ENCODE measurements around the gene RAG1. TPM values are rescaled to one million over a fixed set of nuclear protein-coding genes. Genes with fewer than 3 reads are reported as not detected.

Gene RAG1
- total and polyA plus RNA-seq, 2 of the 13 experiments (the other 11 are each of a cell fraction or from before 2014, with no cell fraction given), result 0.11 to 0.15 TPM

DNA sequence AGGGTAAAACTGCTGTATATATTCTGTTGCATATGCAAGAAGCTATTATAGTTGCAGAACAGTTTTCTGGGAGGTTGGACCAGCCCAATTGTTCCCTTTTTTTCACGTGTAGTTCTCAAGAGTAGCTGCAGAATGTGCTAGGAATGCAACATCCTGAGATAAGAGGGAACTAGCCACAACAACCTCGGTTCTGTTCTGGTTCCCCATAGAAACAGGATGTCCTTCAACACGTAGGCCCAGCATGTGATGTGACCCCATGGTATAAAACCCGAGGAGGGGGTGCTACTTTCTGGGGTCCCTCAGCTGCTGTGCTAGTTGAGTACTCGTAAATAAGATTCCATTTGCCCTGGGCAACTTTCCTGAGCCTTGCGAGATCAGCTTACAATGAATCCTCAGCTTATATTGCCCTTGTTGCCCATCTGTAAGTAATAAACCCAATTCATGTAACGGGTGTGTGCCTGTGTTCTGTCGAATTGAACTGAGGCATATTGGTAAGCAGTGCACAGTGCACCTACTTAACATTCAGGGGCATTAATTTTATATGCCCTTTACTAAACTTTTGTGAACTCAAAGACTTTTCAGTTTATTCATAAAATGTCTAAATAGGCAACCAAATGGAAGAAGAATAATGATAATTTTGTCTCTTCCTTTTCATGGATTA, 34.7 kb upstream of the RAG1 start:
- ChIA-PET CTCF (ENCODE audit: low intra/inter-chr PET ratio, low total read pairs) (no interaction called here), POLR2A (no interaction called here)
- intact Hi-C loops (cut with micrococcal nuclease; ENCODE audit: unreplicated experiment), result no loop called here
- no peak overlapping the region for H2AFZ ChIP-seq (ENCODE audit: low read length)
- no peaks in the 10 kb centered on the region for H3K79me2 ChIP-seq (ENCODE audit: insufficient read depth, low read length)
- H3K36me3 ChIP-seq (replicated peaks in 1 of 2; ENCODE audit: control insufficient read depth in 1 of 2, insufficient read depth in 2 of 2, low read length in 2 of 2), result no peaks in the 10 kb centered on the region
- H3K9me3 ChIP-seq (ENCODE audit: low read length), result no peaks in the 10 kb centered on the region
- in situ Hi-C loops (cut with HindIII; ENCODE audit: extremely low pct_ligation_motif_present, low pct_unique_long_range_greater_than_20kb), result no loop called here
- no peaks in the 10 kb centered on the region for H4K20me1 ChIP-seq (ENCODE audit: insufficient read depth, low read length)
- 15% methylated on average over 8 of the region's 8 CpGs for WGBS (ENCODE audit: low lambda C conversion rate)
- DNase-seq (ENCODE audit: low spot score) (no peak), ATAC-seq (no peak), FAIRE-seq (no peak)
- no peaks in the 10 kb centered on the region for H3K27me3 ChIP-seq (ENCODE audit: control insufficient read depth in 1 of 2, insufficient read depth in 2 of 2, low read length in 2 of 2)
- no peak overlapping the region for H3K9ac ChIP-seq (ENCODE audit: insufficient read depth, low read depth, low read length)
- no peak overlapping the region for H3K4me2 ChIP-seq (ENCODE audit: low read depth, low read length)
- H3K27ac ChIP-seq (ENCODE audit: extremely low read length, insufficient read depth, low read length), result no peak overlapping the region
- H3K4me1 ChIP-seq (ENCODE audit: insufficient read depth, low read length), result no peaks in the 10 kb centered on the region
- no peak overlapping the region for H3K4me3 ChIP-seq (replicated peaks in 1 of 3; ENCODE audit: insufficient read depth in 1 of 3, low read depth in 2 of 3, low read length in 3 of 3)
- no TSS peak for BruUV-seq (replicated peaks)
- TF ChIP-seq KLF16 (CRISPR knock-in tag; IDR thresholded peaks at IDR 0.05) (no peak), MYNN (CRISPR knock-in tag; IDR thresholded peaks at IDR 0.05; ENCODE audit: low read depth) (no peak), RFXAP (CRISPR knock-in tag; IDR thresholded peaks at IDR 0.05; ENCODE audit: borderline replicate concordance) (no peak), CREB1 (IDR thresholded peaks at IDR 0.05) (no peak), CREB1 (CRISPR knock-in tag; IDR thresholded peaks at IDR 0.05) (no peak), ZNF496 (CRISPR knock-in tag; IDR thresholded peaks at IDR 0.05; ENCODE audit: insufficient replicate concordance) (no peak), YEATS4 (CRISPR knock-in tag; IDR thresholded peaks at IDR 0.05; ENCODE audit: borderline replicate concordance) (no peak), CBX2 (IDR thresholded peaks at IDR 0.05; ENCODE audit: low read depth, low read length) (no peak), CBX2 (CRISPR knock-in tag; IDR thresholded peaks at IDR 0.05; ENCODE audit: low read depth) (no peak), ZNF841 (CRISPR knock-in tag; IDR thresholded peaks at IDR 0.05; ENCODE audit: borderline replicate concordance) (no peak), TCF12 (IDR thresholded peaks at IDR 0.05) (no peak), TCF12 (CRISPR knock-in tag; IDR thresholded peaks at IDR 0.05) (no peak), ZNF136 (CRISPR knock-in tag; IDR thresholded peaks at IDR 0.05; ENCODE audit: low read depth) (no peak), HNRNPK (IDR thresholded peaks at IDR 0.05; ENCODE audit: low read depth, low read length, poor library complexity, severe bottlenecking) (no peak), ARNTL (CRISPR knock-in tag; IDR thresholded peaks at IDR 0.05) (no peak), ZNF839 (CRISPR knock-in tag; IDR thresholded peaks at IDR 0.05; ENCODE audit: borderline replicate concordance) (no peak), CBFB (CRISPR knock-in tag; IDR thresholded peaks at IDR 0.05) (no peak), GZF1 (CRISPR knock-in tag; IDR thresholded peaks at IDR 0.05) (no peak)
- TF ChIP-seq, protein P1, sequence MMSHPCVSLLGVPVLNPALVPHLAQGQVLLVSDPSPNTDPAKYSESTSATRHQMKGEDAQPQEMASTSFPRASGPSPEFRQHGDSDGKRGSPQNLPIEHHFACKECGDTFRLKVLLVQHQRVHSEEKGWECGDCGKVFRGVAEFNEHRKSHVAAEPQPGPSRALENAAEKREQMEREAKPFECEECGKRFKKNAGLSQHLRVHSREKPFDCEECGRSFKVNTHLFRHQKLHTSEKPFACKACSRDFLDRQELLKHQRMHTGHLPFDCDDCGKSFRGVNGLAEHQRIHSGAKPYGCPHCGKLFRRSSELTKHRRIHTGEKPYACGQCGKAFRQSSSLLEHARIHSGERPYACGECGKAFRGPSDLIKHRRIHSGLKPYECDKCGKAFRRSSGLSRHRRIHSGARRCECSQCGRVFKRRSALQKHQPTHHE (CRISPR knock-in tag; IDR thresholded peaks at IDR 0.05; ENCODE audit: borderline replicate concordance), result no peak
- TF ChIP-seq, protein P2, sequence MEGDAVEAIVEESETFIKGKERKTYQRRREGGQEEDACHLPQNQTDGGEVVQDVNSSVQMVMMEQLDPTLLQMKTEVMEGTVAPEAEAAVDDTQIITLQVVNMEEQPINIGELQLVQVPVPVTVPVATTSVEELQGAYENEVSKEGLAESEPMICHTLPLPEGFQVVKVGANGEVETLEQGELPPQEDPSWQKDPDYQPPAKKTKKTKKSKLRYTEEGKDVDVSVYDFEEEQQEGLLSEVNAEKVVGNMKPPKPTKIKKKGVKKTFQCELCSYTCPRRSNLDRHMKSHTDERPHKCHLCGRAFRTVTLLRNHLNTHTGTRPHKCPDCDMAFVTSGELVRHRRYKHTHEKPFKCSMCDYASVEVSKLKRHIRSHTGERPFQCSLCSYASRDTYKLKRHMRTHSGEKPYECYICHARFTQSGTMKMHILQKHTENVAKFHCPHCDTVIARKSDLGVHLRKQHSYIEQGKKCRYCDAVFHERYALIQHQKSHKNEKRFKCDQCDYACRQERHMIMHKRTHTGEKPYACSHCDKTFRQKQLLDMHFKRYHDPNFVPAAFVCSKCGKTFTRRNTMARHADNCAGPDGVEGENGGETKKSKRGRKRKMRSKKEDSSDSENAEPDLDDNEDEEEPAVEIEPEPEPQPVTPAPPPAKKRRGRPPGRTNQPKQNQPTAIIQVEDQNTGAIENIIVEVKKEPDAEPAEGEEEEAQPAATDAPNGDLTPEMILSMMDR (CRISPR knock-in tag; IDR thresholded peaks at IDR 0.05), result no peak
- TF ChIP-seq, protein P3, sequence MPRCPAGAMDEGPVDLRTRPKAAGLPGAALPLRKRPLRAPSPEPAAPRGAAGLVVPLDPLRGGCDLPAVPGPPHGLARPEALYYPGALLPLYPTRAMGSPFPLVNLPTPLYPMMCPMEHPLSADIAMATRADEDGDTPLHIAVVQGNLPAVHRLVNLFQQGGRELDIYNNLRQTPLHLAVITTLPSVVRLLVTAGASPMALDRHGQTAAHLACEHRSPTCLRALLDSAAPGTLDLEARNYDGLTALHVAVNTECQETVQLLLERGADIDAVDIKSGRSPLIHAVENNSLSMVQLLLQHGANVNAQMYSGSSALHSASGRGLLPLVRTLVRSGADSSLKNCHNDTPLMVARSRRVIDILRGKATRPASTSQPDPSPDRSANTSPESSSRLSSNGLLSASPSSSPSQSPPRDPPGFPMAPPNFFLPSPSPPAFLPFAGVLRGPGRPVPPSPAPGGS (CRISPR knock-in tag; IDR thresholded peaks at IDR 0.05), result no peak
- TF ChIP-seq, protein P4, sequence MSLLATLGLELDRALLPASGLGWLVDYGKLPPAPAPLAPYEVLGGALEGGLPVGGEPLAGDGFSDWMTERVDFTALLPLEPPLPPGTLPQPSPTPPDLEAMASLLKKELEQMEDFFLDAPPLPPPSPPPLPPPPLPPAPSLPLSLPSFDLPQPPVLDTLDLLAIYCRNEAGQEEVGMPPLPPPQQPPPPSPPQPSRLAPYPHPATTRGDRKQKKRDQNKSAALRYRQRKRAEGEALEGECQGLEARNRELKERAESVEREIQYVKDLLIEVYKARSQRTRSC (CRISPR knock-in tag; IDR thresholded peaks at IDR 0.05; ENCODE audit: low read depth), result no peak
